ENCODE data around the gene ITIH4.

DNA sequence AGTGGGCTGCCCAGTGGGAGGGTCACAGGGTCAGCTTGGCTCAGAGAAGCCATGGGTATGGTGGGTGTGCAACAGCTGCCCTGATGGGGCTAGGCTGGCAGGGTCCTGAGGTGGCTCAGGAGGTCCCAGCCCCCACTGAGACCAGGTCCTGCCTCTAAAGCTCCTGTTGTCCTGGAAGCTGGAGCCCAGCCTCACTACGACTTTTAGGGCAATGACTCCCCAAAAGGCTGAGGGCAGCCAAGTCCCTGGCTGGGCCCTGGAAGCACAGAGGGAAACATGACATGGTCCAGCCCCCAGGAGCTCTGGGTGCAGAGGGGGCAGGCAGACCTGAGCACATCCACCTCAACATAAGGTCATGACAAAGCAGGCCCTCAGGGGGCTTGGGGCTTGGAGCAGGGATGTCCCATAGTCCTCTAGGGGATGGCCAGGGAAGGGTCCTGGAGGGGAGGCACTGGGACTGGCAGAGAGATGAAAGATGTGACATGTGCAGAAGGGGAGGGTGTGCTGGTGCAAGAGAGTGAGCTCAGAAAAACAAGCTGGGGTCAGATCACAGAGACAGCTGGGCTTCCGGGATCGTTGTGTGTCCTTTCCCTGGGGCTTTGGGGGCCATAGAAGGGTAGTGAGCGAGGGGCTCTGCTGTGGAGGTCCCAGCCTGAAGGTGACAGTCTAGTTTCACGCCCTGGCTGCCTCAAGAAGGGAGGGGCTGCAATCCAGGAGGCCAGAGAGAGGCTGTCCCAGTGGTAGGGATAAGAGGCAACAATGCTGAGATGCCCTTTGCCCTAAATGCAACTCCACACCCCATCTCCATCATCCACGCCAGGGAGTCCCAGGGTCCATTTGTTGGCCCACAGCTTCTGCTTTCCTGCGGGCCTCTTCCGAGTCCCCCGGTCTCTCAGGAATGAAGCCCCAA is 36.5 kb downstream of the ITIH4 start:
- TF ChIP-seq, protein P1, sequence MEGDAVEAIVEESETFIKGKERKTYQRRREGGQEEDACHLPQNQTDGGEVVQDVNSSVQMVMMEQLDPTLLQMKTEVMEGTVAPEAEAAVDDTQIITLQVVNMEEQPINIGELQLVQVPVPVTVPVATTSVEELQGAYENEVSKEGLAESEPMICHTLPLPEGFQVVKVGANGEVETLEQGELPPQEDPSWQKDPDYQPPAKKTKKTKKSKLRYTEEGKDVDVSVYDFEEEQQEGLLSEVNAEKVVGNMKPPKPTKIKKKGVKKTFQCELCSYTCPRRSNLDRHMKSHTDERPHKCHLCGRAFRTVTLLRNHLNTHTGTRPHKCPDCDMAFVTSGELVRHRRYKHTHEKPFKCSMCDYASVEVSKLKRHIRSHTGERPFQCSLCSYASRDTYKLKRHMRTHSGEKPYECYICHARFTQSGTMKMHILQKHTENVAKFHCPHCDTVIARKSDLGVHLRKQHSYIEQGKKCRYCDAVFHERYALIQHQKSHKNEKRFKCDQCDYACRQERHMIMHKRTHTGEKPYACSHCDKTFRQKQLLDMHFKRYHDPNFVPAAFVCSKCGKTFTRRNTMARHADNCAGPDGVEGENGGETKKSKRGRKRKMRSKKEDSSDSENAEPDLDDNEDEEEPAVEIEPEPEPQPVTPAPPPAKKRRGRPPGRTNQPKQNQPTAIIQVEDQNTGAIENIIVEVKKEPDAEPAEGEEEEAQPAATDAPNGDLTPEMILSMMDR (IDR thresholded peaks at IDR 0.05; ENCODE audit: low read depth, low read length, poor library complexity, severe bottlenecking), result no peak
- TF ChIP-seq EZH2phosphoT487 (IDR thresholded peaks at IDR 0.05; ENCODE audit: borderline replicate concordance, low read length), result no peak

Measured in DOHH2 (cell line).